MCF 10A (cell line): ENCODE data around the gene NDUFV3. TPM values are rescaled to one million over a fixed set of nuclear protein-coding genes. Genes with fewer than 3 reads are reported as not detected.

Experiments used
- BruUV-seq: library from RNA; stranded (reverse); fragments of 400-500 nt; replicated peaks from 2 replicates; lab custom pipeline; 2021; lab: Mats Ljungman, UMichigan
- CTCF ChIA-PET: fragments of 300-600 bp; sonication (Branson Sonifier 250); formaldehyde crosslinking; extraction: SDS; loops from one replicate; lab custom pipeline; 2021; ENCODE audit warnings: antibody characterized with exemption, inconsistent platforms; lab: Yijun Ruan, JAX
- POLR2A ChIA-PET: fragments of 300-600, 350-650 bp; sonication (Branson Sonifier 250); formaldehyde crosslinking; extraction: SDS; loops from one replicate; lab custom pipeline; 2020; ENCODE audit warnings: antibody characterized with exemption, inconsistent platforms; lab: Yijun Ruan, JAX
- DNase-seq: peaks from one replicate; pipeline ENCODE4 v3.0.0-alpha.2; 2018; ENCODE audit not compliant: unreplicated experiment
- H3K27ac Mint-ChIP-seq: one replicate; pipeline ENCODE4 v1.8.0; 2022; ENCODE audit warnings: mild to moderate bottlenecking, low read depth, mixed read lengths; ENCODE audit not compliant: unreplicated experiment
- H3K27me3 Mint-ChIP-seq: one replicate; pipeline ENCODE4 v1.8.0; 2022; ENCODE audit warnings: mixed read lengths; ENCODE audit not compliant: insufficient read depth, unreplicated experiment
- H3K36me3 Mint-ChIP-seq: one replicate; pipeline ENCODE4 v1.8.0; 2022; ENCODE audit warnings: mild to moderate bottlenecking, moderate library complexity, mixed read lengths; ENCODE audit not compliant: insufficient read depth, unreplicated experiment
- H3K4me1 Mint-ChIP-seq: one replicate; pipeline ENCODE4 v1.8.0; 2022; ENCODE audit warnings: mixed read lengths; ENCODE audit not compliant: insufficient read depth, unreplicated experiment
- H3K4me3 Mint-ChIP-seq: one replicate; pipeline ENCODE4 v1.8.0; 2022; ENCODE audit warnings: mild to moderate bottlenecking, moderate library complexity, mixed read lengths; ENCODE audit not compliant: unreplicated experiment
- H3K9me3 Mint-ChIP-seq: one replicate; pipeline ENCODE4 v1.8.0; 2022; ENCODE audit warnings: mixed read lengths; ENCODE audit not compliant: unreplicated experiment
- CTCF ChIP-seq: fragments of 200-600 bp; IDR thresholded peaks from one replicate; pipeline ENCODE4 v1.8.0; 2022; ENCODE audit warnings: antibody characterized with exemption, mild to moderate bottlenecking; ENCODE audit not compliant: unreplicated experiment
- intact Hi-C: fragments of 100-400 bp; cut with micrococcal nuclease; formaldehyde crosslinking; loops from 2 replicates; pipeline ENCODE4 v1.14.1; 2022
- total RNA-seq: library from RNA; stranded (reverse); gene quantifications from 2 replicates; pipeline ENCODE4 v1.2.3, GENCODE V29; 2022

NDUFV3 gene
- total RNA-seq, 1 experiment from 2014 or later, result 70.0 TPM

GRCh38 chr21:42913476-42913875 is 20.4 kb downstream of the NDUFV3 start:
- no peak for TF ChIP-seq CTCF
- peaks cover 58% of the 10 kb centered on the region for H3K36me3 Mint-ChIP-seq
- H3K27ac Mint-ChIP-seq, result no peak overlapping the region

GRCh38 chr21:42918291-42918690 is 25.2 kb downstream of the NDUFV3 start:
- no peak for DNase-seq
- ChIA-PET CTCF (no interaction called here), POLR2A (no interaction called here)
- no peak overlapping the region for H3K27ac Mint-ChIP-seq
- no peak overlapping the region for H3K4me3 Mint-ChIP-seq
- H3K4me1 Mint-ChIP-seq, result no peaks in the 10 kb centered on the region
- H3K9me3 Mint-ChIP-seq, result no peaks in the 10 kb centered on the region
- intact Hi-C loops, result no loop called here
- H3K27me3 Mint-ChIP-seq, result no peaks in the 10 kb centered on the region
- TF ChIP-seq CTCF, result no peak
- no TSS peak for BruUV-seq
- peaks cover 15% of the 10 kb centered on the region for H3K36me3 Mint-ChIP-seq

More at GRCh38 chr21:42913476-42913875, 20.4 kb downstream of the NDUFV3 start:
- intact Hi-C loops, result no loop called here
- H3K9me3 Mint-ChIP-seq, result no peaks in the 10 kb centered on the region
- no TSS peak for BruUV-seq
- no peak overlapping the region for H3K4me3 Mint-ChIP-seq
- CTCF ChIA-PET, result interaction anchor here (0.6 kb wide), 1 partner anchor 22 kb away, joined by 4 read pairs; no protein-coding TSS in a partner anchor
- no peak for DNase-seq
- H3K4me1 Mint-ChIP-seq, result no peaks in the 10 kb centered on the region
- POLR2A ChIA-PET, result no interaction called here
- no peaks in the 10 kb centered on the region for H3K27me3 Mint-ChIP-seq

- CTCF ChIA-PET, result interaction anchor here (0.6 kb wide), 1 partner anchor 103 kb away, joined by 3 read pairs; no protein-coding TSS in a partner anchor
- BruUV-seq, result no TSS peak
These were observed 28.8 kb downstream of the NDUFV3 start for GRCh38 chr21:42921927-42922326.

DNA sequence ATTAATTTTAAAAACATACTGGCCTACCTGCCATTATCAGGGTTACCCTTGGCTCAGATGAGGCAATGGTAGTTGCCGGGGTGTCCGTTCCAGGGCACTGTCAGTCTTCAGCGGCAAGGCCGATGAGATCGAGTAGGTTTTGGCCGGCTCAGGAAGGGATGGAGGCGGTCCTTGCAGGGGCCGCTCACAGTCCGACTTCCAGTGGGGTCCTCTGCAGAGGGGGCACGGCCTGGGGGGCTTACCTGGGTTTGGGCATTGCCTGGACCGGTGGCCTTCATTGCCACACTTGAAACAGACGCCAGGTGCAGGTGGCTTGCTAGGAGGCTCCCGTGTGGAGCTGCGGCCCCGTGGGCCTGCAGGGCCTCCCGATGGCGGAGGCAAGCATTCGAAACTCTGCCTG is 29.8 kb downstream of the NDUFV3 start:
- Mint-ChIP-seq H3K4me3 (no peak overlapping the region), H3K27ac (no peak overlapping the region), H3K4me1 (peaks cover 11% of the 10 kb centered on the region), H3K27me3 (no peaks in the 10 kb centered on the region), H3K36me3 (peaks cover 4% of the 10 kb centered on the region), H3K9me3 (no peaks in the 10 kb centered on the region)
- intact Hi-C loops, result no loop called here
- BruUV-seq, result no TSS peak
- TF ChIP-seq CTCF, result no peak
- POLR2A ChIA-PET, result no interaction called here
- CTCF ChIA-PET, result interaction anchor here (0.6 to 1.0 kb wide), 4 partner anchors 8 to 92 kb away, joined by 3 to 4 read pairs (median 4); no protein-coding TSS in a partner anchor
- DNase-seq, result no peak

More at GRCh38 chr21:42921927-42922326, 28.8 kb downstream of the NDUFV3 start:
- H3K4me1 Mint-ChIP-seq, result peaks cover 11% of the 10 kb centered on the region
- no peak overlapping the region for H3K27ac Mint-ChIP-seq
- DNase-seq, result no peak
- no peaks in the 10 kb centered on the region for H3K9me3 Mint-ChIP-seq
- POLR2A ChIA-PET, result no interaction called here
- intact Hi-C loops, result no loop called here
- peaks cover 4% of the 10 kb centered on the region for H3K36me3 Mint-ChIP-seq
- no peak overlapping the region for H3K4me3 Mint-ChIP-seq
- no peaks in the 10 kb centered on the region for H3K27me3 Mint-ChIP-seq
- TF ChIP-seq CTCF, result no peak
